SK-N-SH treated with all-trans-retinoic acid at 6 μM for 48 hours (cell line): ENCODE results near the gene TACSTD2.
"Not testable (repeated sequence)": the region's sequence is repeated elsewhere in the genome, so short reads cannot be mapped to it uniquely, and the experiment has no call there.

ENCODE experiments used
- ATAC-seq: fragments of 200-7000 bp; cut with Tn5 transposase; 3 replicates; pipeline ENCODE4 v1.9.1; 2020; ENCODE audit warnings: mild to moderate bottlenecking, moderate library complexity
- ARNTL ChIP-seq: fragments of 450-650 bp; formaldehyde crosslinking; IDR thresholded peaks from 2 replicates; pipeline ENCODE4 v1.5.0; 2020; ENCODE audit warnings: low read depth, mild to moderate bottlenecking, moderate library complexity, borderline replicate concordance
- BACH2 ChIP-seq: fragments of 250-450 bp; sonication (Bioruptor Pico); IDR thresholded peaks from 2 replicates; pipeline ENCODE4 v1.9.0; 2021; ENCODE audit warnings: mild to moderate bottlenecking, borderline replicate concordance
- CSDC2 ChIP-seq: fragments of 250-450 bp; sonication (Bioruptor Pico); IDR thresholded peaks from 2 replicates; pipeline ENCODE4 v1.5.0; 2020; ENCODE audit warnings: mild to moderate bottlenecking, moderate library complexity
- GLIS3 ChIP-seq: fragments of 250-450 bp; sonication (Bioruptor Pico); IDR thresholded peaks from 2 replicates; pipeline ENCODE4 v1.5.0; 2020; ENCODE audit warnings: mild to moderate bottlenecking, moderate library complexity
- ISL1 ChIP-seq: fragments of 250-450 bp; sonication (Bioruptor Pico); IDR thresholded peaks from 2 replicates; pipeline ENCODE4 v2.1.2; 2022; ENCODE audit warnings: mild to moderate bottlenecking, moderate library complexity
- OSR1 ChIP-seq: fragments of 250-450 bp; sonication (Bioruptor Pico); IDR thresholded peaks from 2 replicates; pipeline ENCODE4 v1.8.0; 2022; ENCODE audit warnings: moderate library complexity, mild to moderate bottlenecking, inconsistent platforms
- PPARA ChIP-seq: fragments of 250-450 bp; sonication (Bioruptor Pico); IDR thresholded peaks from 2 replicates; pipeline ENCODE4 v1.5.0; 2020; ENCODE audit warnings: mild to moderate bottlenecking, borderline replicate concordance
- SNAI2 ChIP-seq: fragments of 250-450 bp; sonication (Bioruptor Pico); IDR thresholded peaks from 2 replicates; pipeline ENCODE4 v1.5.0; 2020; ENCODE audit warnings: mild to moderate bottlenecking, moderate library complexity
- TOX ChIP-seq: fragments of 250-450 bp; sonication (Bioruptor Pico); IDR thresholded peaks from 2 replicates; pipeline ENCODE4 v1.8.0; 2021; ENCODE audit warnings: mild to moderate bottlenecking, moderate library complexity, borderline replicate concordance
- TSHZ2 ChIP-seq: fragments of 250-450 bp; sonication (Bioruptor Pico); IDR thresholded peaks from 2 replicates; pipeline ENCODE4 v1.5.0; 2020; ENCODE audit warnings: mild to moderate bottlenecking, moderate library complexity
- ZC3H10 ChIP-seq: fragments of 250-450 bp; sonication (Bioruptor Pico); IDR thresholded peaks from 2 replicates; pipeline ENCODE4 v1.5.1; 2021; ENCODE audit warnings: mild to moderate bottlenecking, moderate library complexity
- ZFP3 ChIP-seq: fragments of 250-450 bp; sonication (Bioruptor Pico); IDR thresholded peaks from 2 replicates; pipeline ENCODE4 v1.5.0; 2020; ENCODE audit warnings: mild to moderate bottlenecking, moderate library complexity
- ZFP30 ChIP-seq: fragments of 450-650 bp; formaldehyde crosslinking; IDR thresholded peaks from 2 replicates; pipeline ENCODE4 v1.5.0; 2022; ENCODE audit warnings: mild to moderate bottlenecking, moderate library complexity
- ZNF565 ChIP-seq: fragments of 450-650 bp; formaldehyde crosslinking; conservative IDR thresholded peaks from 2 replicates; pipeline ENCODE4 v1.5.0; 2020; ENCODE audit warnings: low read depth, mild to moderate bottlenecking, moderate library complexity
- ZNF8 ChIP-seq: fragments of 450-650 bp; formaldehyde crosslinking; IDR thresholded peaks from 2 replicates; pipeline ENCODE4 v1.5.0; 2020; ENCODE audit warnings: mild to moderate bottlenecking, moderate library complexity
- TF ChIP-seq, protein P1 (sequence below): fragments of 250-450 bp; sonication (Bioruptor Pico); IDR thresholded peaks from 2 replicates; pipeline ENCODE4 v1.5.1; 2021; ENCODE audit warnings: mild to moderate bottlenecking, moderate library complexity
- TF ChIP-seq, protein P2 (sequence below): fragments of 250-450 bp; sonication (Bioruptor Pico); IDR thresholded peaks from 2 replicates; pipeline ENCODE4 v1.8.0; 2020; ENCODE audit warnings: mild to moderate bottlenecking, moderate library complexity, borderline replicate concordance
- TF ChIP-seq, protein P3 (sequence below): fragments of 250-450 bp; sonication (Bioruptor Pico); IDR thresholded peaks from 2 replicates; pipeline ENCODE4 v1.8.0; 2021; ENCODE audit warnings: low read depth, mild to moderate bottlenecking, moderate library complexity, borderline replicate concordance
- TF ChIP-seq, protein P4 (sequence below): fragments of 250-450 bp; sonication (Bioruptor Pico); IDR thresholded peaks from 2 replicates; pipeline ENCODE4 v1.5.1; 2020; ENCODE audit warnings: low read depth, mild to moderate bottlenecking, moderate library complexity

Gene TACSTD2

GRCh38 chr1:58608297-58608696 lies 31.2 kb upstream of the TACSTD2 start:
- TF ChIP-seq ZNF565 (CRISPR knock-in tag) (no peak), PPARA (CRISPR knock-in tag) (no peak), ISL1 (CRISPR knock-in tag) (peak; percentile 25; the same call in 1 of the 2 replicates)
- ATAC-seq = peak; percentile 49; the same call in 2 of the 3 replicates

DNA sequence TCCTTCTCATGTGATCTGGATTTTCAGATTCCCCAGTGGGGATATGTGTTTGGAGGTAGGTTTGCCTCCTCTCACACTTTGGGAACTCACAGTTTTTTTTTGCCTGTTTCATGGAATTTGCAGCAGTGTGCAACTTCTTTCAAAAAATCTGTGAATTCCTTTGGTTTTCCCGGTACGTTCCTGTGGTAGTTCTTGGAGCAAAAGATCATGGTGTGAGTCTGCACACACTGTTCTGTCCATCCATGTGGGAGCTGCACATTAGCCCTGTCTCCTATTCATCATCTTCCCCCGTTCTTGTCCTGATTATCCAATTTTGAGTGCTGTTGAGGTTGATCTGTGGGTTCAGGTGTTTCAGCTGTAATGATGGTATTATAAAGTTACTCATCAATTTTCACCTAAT lies 30.3 kb upstream of the TACSTD2 start:
- ATAC-seq = no peak
- TF ChIP-seq CSDC2 (CRISPR knock-in tag) = no peak
- TF ChIP-seq, protein P1, sequence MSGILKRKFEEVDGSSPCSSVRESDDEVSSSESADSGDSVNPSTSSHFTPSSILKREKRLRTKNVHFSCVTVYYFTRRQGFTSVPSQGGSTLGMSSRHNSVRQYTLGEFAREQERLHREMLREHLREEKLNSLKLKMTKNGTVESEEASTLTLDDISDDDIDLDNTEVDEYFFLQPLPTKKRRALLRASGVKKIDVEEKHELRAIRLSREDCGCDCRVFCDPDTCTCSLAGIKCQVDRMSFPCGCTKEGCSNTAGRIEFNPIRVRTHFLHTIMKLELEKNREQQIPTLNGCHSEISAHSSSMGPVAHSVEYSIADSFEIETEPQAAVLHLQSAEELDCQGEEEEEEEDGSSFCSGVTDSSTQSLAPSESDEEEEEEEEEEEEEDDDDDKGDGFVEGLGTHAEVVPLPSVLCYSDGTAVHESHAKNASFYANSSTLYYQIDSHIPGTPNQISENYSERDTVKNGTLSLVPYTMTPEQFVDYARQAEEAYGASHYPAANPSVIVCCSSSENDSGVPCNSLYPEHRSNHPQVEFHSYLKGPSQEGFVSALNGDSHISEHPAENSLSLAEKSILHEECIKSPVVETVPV (CRISPR knock-in tag) = no peak
- TF ChIP-seq SNAI2 (CRISPR knock-in tag) = no peak
- no peak for TF ChIP-seq ZC3H10 (CRISPR knock-in tag)
- TF ChIP-seq ZNF8 (CRISPR knock-in tag) = no peak
- TF ChIP-seq TSHZ2 = no peak
- no peak for TF ChIP-seq TOX
- no peak for TF ChIP-seq BACH2 (CRISPR knock-in tag)
- TF ChIP-seq ARNTL (CRISPR knock-in tag) = no peak
- TF ChIP-seq ZNF565 (CRISPR knock-in tag) = no peak
- no peak for TF ChIP-seq ISL1 (CRISPR knock-in tag)
- TF ChIP-seq, protein P2, sequence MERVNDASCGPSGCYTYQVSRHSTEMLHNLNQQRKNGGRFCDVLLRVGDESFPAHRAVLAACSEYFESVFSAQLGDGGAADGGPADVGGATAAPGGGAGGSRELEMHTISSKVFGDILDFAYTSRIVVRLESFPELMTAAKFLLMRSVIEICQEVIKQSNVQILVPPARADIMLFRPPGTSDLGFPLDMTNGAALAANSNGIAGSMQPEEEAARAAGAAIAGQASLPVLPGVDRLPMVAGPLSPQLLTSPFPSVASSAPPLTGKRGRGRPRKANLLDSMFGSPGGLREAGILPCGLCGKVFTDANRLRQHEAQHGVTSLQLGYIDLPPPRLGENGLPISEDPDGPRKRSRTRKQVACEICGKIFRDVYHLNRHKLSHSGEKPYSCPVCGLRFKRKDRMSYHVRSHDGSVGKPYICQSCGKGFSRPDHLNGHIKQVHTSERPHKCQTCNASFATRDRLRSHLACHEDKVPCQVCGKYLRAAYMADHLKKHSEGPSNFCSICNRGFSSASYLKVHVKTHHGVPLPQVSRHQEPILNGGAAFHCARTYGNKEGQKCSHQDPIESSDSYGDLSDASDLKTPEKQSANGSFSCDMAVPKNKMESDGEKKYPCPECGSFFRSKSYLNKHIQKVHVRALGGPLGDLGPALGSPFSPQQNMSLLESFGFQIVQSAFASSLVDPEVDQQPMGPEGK (CRISPR knock-in tag) = no peak
- no peak for TF ChIP-seq GLIS3
- TF ChIP-seq, all 23 proteins: peak for 0

DNA sequence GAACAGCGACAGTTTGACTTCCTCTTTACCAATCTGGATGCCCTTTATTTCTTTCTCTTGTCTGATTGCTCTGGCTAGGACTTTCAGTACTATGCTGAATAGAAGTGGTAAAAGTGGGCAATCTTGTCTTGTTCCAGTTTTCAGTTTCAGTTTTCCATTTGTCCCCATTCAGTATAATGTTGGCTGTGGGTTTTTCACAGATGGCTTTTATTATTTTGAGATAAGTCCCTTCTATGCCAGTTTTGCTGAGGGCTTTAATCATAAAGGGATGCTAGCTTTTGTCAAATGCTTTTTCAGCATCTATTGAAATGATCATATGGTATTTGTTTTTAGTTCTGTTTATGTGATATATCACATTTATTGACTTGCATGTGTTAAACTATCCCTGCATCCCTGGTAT lies 24.9 kb upstream of the TACSTD2 start:
- ATAC-seq = not testable (repeated sequence)

DNA sequence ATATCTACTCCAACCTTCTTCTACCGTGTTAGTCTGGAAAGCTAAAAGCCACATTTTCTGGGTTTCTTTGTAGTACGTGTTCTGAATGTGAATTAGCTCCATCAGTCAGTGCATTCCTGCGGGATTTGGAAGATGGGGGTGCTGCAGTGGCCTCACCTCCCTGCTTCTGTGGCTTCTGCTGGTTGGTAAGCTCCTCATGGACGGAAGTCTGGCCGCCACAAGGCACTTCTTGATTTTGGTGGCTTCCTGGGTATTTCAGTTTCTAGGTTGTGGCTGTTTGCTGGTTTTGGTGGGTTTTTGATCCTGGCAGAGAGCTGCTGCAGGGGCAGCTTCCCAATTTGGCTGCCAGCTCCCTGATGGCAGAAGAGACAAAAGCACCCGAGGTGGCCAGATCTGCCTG lies 20.9 kb upstream of the TACSTD2 start:
- ATAC-seq = no peak
- TF ChIP-seq SNAI2 (CRISPR knock-in tag) (no peak), ZNF8 (CRISPR knock-in tag) (no peak), OSR1 (no peak), ARNTL (CRISPR knock-in tag) (no peak), ISL1 (CRISPR knock-in tag) (no peak), TOX (no peak)

GRCh38 chr1:58597076-58597475 lies 20.0 kb upstream of the TACSTD2 start:
- no peak for ATAC-seq
- no peak for TF ChIP-seq ARNTL (CRISPR knock-in tag)
- TF ChIP-seq PPARA (CRISPR knock-in tag) = no peak
- TF ChIP-seq TOX = no peak
- no peak for TF ChIP-seq ZFP30 (CRISPR knock-in tag)
- TF ChIP-seq ISL1 (CRISPR knock-in tag) = no peak
- TF ChIP-seq ZFP3 = no peak
- no peak for TF ChIP-seq ZC3H10 (CRISPR knock-in tag)
- TF ChIP-seq SNAI2 (CRISPR knock-in tag) = no peak
- TF ChIP-seq, protein P3, sequence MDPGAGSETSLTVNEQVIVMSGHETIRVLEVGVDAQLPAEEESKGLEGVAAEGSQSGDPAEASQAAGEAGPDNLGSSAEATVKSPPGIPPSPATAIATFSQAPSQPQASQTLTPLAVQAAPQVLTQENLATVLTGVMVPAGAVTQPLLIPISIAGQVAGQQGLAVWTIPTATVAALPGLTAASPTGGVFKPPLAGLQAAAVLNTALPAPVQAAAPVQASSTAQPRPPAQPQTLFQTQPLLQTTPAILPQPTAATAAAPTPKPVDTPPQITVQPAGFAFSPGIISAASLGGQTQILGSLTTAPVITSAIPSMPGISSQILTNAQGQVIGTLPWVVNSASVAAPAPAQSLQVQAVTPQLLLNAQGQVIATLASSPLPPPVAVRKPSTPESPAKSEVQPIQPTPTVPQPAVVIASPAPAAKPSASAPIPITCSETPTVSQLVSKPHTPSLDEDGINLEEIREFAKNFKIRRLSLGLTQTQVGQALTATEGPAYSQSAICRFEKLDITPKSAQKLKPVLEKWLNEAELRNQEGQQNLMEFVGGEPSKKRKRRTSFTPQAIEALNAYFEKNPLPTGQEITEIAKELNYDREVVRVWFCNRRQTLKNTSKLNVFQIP (CRISPR knock-in tag) = no peak
- TF ChIP-seq, protein P4, sequence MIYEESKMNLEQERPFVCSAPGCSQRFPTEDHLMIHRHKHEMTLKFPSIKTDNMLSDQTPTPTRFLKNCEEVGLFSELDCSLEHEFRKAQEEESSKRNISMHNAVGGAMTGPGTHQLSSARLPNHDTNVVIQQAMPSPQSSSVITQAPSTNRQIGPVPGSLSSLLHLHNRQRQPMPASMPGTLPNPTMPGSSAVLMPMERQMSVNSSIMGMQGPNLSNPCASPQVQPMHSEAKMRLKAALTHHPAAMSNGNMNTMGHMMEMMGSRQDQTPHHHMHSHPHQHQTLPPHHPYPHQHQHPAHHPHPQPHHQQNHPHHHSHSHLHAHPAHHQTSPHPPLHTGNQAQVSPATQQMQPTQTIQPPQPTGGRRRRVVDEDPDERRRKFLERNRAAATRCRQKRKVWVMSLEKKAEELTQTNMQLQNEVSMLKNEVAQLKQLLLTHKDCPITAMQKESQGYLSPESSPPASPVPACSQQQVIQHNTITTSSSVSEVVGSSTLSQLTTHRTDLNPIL = no peak
- no peak for TF ChIP-seq ZNF8 (CRISPR knock-in tag)
- TF ChIP-seq, protein P1 (CRISPR knock-in tag) = no peak
